GM12801 (cell line): ENCODE measurements around the gene SEPTIN8.

ENCODE experiments used
- TF ChIP-seq, protein P1 (sequence below): IDR thresholded peaks from one replicate; pipeline ENCODE4 v1.5.1; 2011; ENCODE audit warnings: control low read depth; ENCODE audit not compliant: insufficient read length; ENCODE audit errors: extremely low read depth

The SEPTIN8 gene

GRCh38 chr5:132760049-132760420 is 17.0 kb downstream of the SEPTIN8 start:
- TF ChIP-seq, protein P1, sequence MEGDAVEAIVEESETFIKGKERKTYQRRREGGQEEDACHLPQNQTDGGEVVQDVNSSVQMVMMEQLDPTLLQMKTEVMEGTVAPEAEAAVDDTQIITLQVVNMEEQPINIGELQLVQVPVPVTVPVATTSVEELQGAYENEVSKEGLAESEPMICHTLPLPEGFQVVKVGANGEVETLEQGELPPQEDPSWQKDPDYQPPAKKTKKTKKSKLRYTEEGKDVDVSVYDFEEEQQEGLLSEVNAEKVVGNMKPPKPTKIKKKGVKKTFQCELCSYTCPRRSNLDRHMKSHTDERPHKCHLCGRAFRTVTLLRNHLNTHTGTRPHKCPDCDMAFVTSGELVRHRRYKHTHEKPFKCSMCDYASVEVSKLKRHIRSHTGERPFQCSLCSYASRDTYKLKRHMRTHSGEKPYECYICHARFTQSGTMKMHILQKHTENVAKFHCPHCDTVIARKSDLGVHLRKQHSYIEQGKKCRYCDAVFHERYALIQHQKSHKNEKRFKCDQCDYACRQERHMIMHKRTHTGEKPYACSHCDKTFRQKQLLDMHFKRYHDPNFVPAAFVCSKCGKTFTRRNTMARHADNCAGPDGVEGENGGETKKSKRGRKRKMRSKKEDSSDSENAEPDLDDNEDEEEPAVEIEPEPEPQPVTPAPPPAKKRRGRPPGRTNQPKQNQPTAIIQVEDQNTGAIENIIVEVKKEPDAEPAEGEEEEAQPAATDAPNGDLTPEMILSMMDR, result no peak

DNA sequence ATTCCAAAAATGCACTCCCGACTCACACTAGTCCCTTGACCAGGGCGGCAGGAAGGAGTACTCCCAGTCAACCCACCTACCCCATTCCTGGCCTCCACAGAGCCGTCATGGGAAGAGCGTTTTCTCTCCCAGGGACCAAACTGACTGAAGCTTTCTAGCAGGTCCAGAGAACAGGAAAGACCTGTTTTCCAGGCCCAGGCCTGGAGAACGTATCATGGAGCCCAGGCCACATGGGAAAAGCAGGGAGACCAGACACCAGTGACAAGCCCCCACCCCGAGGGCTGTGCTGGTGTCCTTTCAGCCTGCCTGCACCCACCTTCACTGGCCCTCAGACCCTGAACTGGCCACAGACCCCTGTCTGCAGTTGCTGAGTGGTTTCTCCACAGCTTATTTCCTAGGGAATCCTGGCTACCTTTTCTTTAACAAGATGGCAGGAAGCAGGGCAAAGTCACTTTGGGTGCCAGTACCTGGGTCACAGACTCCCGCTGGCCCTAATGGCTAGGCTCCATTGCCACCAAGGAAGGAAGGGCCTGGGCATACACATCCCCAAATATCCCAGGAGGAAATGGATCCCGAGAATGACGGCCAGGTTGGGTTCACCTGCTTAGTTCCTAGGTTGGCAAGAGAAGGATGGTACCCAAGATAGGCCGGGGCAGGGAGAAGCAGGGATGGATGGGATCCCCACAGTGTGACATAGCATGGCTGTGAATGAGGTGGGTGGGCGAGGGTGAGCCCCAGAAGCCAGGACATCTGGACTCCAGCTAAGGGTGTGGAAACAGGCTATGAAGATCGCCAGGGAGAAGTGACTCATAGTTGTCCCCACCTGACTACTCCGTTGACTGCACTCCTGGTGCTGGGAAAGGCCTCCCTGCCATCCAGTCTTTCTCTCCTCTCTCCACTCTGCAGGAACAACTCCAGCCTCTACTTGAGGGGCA is 17.7 kb downstream of the SEPTIN8 start:
- TF ChIP-seq, protein P1, result no peak

GRCh38 chr5:132758451-132758850 is 18.6 kb downstream of the SEPTIN8 start:
- TF ChIP-seq, protein P1, result no peak

DNA sequence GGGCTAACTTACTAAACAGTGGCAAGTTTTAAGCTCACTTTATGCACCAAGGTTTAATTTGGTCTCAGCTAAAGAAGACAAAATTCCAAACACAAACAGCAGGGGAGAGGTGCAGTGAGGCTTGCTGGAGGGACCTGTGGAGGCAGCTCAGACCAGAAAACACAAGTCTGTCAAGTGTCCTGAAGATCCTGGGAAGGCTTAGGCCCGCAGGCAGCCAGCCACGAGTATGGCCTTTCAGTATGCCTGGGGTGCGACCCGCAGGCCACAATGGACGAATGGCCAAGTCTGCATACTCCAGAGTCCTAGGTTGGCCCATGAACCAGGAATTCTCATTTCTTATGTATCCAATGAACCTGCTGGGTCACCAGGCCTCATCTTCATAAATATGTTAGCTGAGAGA is 20.5 kb downstream of the SEPTIN8 start:
- TF ChIP-seq, protein P1, result no peak

DNA sequence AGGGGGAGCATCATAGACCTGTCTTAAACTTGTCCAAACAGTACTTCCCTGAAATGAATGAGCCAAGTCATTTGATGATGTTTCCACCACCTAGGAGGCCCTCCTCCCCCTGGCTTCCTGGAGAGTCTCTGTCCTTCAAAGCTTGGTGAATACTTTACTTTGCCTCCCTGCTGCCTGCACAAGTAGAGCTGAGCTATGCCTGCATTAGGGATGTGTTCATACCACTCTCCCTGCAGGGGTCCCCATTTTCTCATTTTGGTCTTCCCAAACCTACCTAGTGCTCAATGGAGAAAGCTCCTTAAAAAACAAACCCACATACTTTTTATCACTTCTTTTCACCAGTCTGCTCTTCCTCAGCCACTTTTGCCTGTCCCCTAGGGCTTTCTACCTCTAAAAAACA is 22.1 kb downstream of the SEPTIN8 start:
- TF ChIP-seq, protein P1, result no peak

- TF ChIP-seq, protein P1, result no peak
Observed at GRCh38 chr5:132754111-132754510, 22.9 kb downstream of the SEPTIN8 start.

- TF ChIP-seq, protein P1, result no peak
Observed at GRCh38 chr5:132753135-132753987, 23.7 kb downstream of the SEPTIN8 start.
